GM21367 (cell line): ENCODE data around the gene SPDYE16.
"Not testable (repeated sequence)": the region's sequence is repeated elsewhere in the genome, so short reads cannot be mapped to it uniquely, and the experiment has no call there.

Source experiments
- ATAC-seq: cut with Tn5 transposase; IDR thresholded peaks from one replicate; pipeline ENCODE4 v1.9.1; 2021; ENCODE audit not compliant: unreplicated experiment

SPDYE16 gene, protein sequence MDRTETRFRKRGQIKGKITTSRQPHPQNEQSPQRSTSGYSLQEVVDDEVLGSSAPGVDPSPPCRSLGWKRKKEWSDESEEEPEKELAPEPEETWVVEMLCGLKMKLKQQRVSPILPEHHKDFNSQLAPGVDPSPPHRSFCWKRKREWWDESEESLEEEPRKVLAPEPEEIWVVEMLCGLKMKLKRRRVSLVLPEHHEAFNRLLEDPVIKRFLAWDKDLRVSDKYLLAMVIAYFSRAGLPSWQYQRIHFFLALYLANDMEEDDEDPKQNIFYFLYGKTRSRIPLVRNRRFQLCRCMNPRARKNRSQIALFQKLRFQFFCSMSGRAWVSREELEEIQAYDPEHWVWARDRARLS

DNA sequence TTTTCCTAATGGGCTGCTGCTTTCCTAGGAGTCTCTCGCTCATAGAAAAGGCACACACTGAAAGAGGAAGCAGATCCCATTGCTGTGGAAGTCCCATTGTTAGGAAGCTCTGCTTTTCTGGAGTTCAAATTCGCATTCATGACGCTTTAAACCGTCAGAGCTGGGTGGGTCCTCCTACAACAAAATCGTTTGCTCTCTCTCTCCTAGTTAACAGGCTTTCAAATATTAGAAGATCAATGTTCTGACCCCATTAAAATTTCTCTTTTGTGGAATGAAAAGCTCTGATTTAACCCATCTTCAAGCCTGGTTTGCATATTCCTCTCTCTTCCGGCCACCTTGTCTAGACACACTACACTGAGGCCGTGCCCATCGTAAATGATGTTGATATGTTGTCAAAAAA is at the start of gene SPDYE16:
TSS of gene SPDYE16 (minus strand) at position 101 of the 400 bp plus-strand sequence. CDS start 1,838 bp downstream, outside the sequence.
- not testable (repeated sequence) for ATAC-seq

DNA sequence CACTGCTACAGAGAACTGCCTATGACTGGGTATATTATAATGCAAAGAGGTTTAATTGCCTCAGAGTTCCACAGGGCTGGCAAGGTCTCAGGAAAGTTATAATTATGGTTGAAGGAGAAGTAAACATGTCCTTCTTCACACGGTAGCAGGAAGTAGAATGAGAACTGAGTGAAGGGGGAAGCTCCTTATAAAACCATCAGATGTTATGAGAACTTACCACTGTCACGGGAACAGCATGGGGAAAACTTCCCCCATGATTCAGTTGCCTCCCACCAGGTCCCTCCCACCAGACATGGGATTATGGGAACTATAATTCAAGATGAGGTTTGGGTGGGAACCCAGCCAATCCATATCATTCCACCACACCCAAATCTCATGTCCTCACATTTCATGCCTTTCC is 49.6 kb upstream of the SPDYE16 start:
- ATAC-seq: not testable (repeated sequence)

DNA sequence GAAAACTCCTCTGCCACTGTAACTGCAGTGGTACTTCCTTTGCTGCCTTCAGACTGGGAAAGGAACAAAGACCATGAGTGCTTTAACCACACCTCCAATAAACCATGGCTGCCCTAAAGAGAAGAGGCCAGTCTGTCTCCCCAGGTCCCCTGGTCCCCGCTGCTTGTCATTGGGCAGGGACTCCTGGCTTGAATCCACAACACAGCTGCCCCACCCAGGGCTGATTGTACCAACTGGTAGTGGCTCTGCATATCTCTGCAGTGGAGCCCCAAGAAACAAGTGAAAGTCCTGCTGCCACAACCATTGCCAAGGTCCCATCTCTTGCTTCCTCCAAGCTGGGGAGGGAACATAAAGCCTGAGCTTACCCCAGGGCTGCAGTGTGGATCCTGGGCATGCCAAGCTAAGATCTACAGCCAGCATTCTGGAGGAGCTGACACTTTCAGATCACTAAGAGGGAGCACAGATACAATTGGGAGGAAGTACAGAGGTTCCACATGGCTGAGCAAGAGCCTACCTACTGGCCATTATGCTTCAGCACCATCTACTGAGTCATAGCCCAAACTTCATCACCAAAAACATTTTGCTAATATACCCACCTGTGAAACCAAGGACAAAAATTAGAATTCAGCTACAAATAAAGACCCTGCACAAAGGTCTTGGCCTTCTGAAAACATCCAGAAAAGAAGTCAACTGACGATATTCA is 48.7 kb upstream of the SPDYE16 start:
- not testable (repeated sequence) for ATAC-seq

DNA sequence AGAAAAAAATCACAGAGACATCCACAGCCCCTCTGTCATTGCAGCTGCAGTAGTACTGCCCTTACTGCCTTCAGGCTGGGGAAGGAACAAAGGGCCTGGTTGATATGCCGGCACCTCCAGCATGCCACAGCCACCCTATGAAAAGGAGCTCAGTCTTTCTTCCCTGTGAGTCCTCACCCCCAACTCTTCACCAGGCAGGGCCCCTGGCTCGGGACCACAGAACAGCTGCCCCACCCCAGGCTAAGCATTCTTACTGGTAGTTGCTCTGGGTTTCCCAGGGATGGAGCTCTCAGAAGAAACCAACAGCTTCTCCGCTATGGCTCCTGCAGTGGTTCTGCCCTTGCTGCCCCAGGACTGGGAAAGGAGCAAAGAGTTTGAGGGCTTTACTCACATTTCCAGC is 47.9 kb upstream of the SPDYE16 start:
- not testable (repeated sequence) for ATAC-seq

DNA sequence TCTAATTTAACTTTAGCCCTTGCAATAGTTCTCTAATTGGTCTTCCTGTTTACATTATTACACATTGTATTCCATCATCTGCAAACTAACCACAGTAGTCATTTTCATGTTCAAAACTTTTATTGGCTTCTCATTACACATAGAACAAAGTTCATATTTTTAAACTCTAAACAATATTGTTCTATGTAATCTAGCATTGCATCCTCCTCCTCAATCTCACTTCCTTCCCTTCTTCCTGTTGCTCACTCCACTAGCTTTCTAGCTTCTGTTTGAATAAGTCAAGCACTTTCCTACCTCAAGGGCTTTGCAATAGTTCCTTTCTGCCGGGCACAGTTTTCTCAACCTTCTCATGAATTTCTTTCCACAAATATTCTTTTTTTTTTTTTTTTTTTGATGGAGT is 45.5 kb upstream of the SPDYE16 start:
- ATAC-seq: not testable (repeated sequence)

DNA sequence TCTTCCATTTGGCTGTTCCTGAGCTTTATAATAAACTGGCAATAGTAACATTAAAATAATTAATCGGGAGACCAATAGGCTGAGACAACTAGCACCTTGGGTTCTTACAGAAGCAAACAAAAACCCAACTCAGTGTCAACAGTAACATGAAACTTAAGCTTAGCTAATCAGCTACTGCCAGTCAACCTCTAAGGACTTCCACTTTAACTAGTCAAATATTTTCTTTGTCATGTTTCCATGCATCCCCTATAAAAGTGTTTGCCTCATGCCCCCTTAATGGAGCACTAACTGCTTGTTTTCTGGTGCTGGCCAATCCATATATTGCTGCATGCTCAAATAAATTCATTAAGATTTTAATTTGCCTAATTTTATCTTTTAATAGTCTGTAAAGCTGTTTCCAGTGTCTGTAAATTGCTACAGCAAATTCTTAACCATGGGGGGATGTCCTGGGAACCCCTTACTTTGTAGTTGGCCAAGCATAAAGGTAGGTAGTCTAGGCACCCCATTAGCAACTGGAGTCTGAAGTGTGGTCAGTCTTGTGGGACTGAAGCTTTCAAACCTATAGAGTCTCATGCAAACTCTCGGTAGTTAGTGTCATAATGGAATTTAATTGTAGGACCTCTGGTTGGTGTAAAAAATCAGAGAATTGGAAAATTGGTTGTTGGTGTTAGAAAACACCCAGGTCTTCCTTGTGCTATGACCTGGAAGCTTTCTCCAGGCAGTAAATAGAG is 43.7 kb upstream of the SPDYE16 start:
- not testable (repeated sequence) for ATAC-seq

DNA sequence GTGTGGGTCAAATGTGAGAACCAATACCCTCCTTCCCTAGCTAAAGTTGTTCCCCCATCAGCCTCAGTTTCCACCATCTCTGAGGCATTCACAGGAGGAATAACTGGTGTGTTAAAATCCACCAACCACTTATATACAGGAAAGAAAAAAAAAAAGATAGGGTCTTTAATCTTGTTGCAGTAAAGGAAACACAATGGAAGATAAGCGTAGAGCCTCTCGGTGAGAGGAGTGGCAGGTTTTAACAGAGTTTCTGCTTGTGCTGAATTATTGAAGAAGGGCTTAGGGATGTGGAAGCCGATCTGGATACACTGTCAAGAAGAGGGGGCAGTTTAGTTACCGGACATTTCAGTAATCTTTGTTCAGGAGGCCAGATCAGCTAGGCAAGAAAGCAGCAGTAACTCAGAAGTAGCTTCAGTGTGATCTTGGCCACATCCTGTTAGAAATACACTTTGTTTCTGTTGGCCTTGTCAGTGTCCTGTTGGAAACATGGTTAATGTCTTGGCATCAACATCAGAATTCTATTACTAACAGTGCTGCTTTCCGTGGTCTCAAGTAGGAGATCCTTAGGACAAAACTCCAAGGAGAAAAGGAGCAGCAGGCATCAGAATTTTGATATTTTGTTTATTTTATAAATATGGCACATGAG is 40.7 kb upstream of the SPDYE16 start:
- ATAC-seq: not testable (repeated sequence)

DNA sequence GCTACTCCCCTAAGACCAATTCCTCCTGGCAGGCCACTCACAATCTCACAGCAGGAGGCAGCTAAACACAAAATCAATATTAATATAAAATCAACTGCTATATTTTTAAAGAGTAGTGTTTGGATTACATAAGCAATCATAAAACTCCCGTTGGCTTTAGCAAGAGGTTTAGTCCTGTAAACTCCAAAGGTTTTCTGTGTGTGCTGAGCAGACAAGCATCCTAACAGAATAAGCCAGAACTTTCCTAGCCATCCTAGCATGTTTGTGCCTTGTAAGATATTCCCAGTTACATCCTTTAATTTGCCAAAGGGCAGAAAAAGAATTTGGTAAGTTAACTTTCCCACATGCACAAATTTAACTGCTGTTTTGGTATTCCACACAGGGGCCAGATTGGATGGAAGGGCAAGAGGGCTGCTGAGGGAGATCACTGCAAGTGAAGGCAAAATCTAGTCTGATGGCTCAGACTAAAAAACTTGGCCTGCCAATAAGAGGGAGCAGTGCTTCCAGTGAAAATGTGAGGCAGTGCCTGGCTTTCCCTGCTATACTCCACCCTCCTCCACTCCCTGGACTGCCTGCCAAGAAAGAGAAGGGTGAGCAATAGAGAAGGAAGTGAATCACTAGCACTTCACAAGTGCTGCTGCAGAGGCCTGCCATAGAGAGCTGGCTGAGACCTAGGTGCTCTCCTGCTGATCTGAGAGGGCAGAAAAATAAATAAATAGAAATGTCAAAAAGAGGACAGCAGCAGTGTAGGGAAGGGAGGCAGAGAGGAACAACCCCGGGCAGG is 39.9 kb upstream of the SPDYE16 start:
- ATAC-seq: not testable (repeated sequence)

DNA sequence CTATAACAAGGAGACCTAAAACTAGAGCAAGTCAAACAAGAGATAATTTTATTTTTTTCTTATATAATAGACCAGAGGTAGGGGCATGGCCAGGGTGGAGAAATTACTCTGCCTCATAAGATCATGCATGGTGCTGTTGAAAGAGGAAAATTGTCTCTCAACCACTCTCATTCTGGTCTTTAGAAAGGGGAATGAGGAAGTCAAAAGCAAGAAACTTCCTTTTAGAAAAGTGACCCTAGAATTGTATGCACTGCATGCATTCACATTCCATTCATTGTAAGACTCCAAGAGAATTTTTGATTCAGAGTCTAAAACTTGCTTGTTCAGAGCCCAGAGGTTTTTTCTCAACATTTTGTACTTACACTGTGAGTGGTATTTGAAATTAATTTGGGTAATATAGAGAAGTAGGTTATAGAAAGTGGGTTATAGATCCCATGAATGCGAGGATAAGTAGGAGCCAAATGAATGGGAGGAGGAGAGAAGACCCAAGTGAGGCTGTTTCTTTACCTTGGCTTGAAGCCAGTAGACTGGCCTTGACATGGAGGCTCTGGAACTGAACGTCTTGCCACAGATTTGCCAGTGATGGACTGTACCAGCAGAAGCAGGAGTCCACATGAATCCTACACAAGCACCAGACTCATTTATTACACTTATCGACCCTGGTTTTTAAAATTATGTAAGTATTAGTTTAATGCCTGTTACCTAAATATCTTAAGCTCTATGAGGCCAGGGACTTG is 33.0 kb upstream of the SPDYE16 start:
- ATAC-seq: not testable (repeated sequence)

DNA sequence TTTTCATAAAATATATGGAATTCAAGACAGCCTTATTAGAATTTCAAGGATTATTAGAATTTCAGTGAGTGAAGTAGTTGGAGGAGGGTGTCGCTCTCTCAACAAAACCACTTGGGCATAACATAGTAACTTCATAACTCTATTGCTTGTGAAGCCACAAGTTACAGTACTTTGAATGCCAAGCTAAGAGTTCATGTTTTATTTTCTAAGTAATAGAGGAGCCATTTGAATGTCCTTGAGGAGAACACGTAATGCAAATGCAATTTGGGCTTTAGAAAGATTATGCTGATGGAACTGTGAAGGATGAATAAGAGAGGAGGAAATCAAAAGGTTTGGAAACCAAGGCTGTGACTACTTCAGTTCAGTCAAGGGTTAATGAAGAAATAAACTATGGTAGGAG is 32.3 kb upstream of the SPDYE16 start:
- ATAC-seq: not testable (repeated sequence)

DNA sequence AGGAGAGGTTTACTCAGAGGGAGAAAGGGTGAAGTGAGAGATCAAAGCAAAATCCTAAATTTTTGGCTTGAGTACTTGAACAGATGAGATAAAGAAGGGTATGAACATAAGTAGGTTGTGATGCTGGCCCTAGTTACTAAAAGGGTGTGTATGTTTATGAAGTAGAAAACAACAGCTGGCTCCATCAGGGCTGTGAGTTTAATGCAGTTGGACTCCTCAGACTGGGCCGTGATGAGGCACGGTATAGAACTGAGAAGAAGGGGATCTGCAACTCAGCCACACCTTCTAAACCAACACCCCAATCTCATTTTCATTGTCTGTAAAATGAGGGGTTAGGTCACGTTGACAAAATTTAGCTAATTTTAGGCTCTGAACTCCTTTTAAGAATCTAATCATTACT is 29.2 kb upstream of the SPDYE16 start:
- not testable (repeated sequence) for ATAC-seq

DNA sequence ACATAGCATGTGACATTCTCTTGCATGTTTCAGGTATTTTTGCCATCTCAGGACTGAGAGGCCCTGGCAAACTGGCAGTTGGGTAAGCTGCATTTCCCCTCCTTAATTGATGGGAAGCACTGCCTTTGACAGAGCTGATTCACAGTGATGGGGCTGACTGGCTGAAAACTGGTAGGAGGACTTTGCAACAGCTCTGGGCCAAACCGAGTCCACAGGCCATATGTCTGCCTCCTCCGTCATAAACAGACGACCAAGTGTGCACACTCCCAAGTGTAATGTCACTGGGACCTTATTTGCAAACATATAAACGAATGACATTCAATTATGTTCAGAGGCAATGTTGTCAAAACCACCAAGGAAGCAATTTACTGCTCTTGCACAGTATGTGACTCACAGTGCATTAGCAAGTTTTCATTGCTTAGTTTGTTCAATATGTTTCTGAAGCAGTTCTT is 27.3 kb upstream of the SPDYE16 start:
- ATAC-seq: not testable (repeated sequence)

DNA sequence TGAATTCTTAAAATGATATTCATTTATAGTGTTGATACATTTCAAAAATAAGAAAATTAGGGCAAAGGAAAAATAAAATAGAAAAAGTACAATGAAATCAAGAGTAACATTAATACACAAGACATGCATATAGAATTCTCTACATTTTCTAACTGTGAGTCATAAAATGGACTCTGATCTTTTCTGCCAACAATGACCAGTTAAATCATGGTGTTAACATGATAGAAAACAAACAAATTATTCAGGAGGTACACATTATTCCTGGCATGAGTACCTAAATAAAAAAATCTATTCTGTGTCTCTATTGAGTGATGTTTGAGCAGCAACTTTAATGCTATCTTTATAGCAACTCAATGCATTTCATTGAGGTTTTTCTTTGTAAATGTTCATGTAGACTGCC is 25.6 kb upstream of the SPDYE16 start:
- ATAC-seq: not testable (repeated sequence)

DNA sequence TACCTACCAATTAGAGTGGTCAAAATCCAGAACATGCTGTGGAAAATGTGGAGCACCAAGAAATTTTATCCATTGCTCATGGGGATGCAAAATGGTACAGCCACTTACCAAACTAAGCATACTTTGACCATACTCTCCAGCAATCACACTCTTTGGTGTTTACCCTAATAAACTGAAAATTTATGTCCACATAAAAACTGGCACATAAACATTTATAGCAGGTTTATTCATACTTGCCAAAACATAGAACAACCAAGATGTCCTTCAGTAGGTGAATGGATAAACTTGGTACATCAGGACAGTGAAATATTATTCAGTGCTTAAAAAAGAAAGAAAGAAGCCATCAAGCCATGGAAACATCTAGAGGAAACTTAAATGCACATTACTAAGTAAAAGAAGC is 24.7 kb upstream of the SPDYE16 start:
- ATAC-seq: not testable (repeated sequence)

DNA sequence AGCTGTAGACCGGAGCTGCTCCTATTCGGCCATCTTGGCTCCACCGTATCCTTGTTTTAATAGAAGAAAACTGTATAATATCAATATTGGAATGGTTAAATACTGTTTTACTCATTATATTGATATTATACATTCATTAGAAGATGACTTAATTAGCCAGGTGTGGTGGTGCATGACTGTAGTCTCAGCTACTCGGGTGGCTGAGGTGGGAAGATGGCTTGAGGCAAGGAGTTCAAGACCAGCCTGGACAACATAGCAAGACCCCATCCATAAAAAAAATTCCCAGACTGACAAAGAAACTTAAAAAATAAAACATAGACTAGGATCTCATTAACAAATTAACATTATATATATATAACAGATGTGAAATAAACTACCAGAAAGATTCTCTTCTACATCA is 24.2 kb upstream of the SPDYE16 start:
- not testable (repeated sequence) for ATAC-seq

DNA sequence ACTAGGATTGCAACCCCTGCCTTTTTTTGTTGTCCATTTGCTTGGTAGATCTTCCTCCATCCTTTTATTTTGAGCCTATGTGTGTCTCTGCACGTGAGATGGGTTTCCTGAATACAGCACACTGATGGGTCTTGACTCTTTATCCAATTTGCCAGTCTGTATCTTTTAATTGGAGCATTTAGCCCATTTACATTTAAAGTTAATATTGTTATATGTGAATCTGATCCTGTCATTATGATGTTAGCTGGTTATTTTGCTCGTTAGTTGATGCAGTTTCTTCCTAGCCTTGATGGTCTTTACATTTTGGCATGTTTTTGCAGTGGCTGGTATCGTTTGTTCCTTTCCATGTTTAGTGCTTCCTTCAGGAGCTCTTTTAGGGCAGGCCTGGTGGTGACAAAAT is 21.9 kb upstream of the SPDYE16 start:
- ATAC-seq: not testable (repeated sequence)

DNA sequence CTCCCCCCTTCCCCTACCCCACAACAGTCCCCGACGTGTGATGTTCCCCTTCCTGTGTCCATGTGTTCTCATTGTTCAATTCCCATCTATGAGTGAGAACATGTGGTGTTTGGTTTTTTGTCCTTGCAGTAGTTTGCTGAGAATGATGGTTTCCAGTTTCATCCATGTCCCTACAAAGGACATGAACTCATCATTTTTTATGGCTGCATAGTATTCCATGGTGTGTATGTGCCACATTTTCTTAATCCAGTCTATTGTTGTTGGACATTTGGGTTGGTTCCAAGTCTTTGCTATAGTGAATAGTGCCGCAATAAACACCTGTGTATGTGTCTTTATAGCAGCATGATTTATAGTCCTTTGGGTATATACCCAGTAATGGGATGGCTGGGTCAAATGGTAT is 18.2 kb upstream of the SPDYE16 start:
- ATAC-seq: not testable (repeated sequence)

DNA sequence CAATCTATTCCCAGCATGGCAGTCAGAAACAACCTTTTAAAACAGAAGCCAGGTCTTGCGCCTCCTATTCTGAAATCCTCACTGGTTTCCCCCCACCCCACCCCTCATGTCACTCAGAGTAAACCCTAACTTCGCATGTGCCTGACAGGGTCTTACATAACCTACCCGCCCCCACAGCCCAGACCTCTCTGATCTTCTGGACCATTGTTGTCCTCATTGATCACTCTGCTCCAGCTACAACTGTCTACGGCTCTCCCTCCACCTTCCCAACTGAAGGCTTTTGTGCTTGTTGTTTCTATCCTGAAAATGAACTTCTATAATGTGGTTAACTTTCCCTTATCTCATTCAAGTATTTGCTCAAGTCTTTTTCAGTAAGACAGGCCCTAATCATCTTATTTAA is 17.1 kb upstream of the SPDYE16 start:
- not testable (repeated sequence) for ATAC-seq

DNA sequence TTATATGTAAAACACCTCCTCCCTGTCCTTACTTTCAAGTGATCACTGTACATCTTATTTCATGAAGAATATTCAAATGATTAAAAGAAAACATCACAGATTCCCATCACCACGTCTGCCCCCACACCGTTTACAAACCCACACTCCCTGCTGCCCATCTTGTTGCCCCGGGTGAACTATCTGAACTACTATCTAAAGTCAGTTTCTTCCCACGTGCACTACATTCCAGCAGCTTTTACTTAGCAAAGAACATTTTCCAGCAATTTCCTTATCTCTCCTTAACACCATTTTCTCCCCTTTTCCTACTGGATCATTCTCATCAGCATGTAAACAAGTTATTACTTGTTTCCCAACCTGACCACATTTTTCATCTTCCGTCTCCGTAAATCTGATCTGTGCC is 16.6 kb upstream of the SPDYE16 start:
- ATAC-seq: not testable (repeated sequence)
